Adrenal gland (tissue), 5 donors: ENCODE data around the gene SIGLEC7.

ENCODE experiments used
- CTCF ChIP-seq, 6 experiments: fragments of 450-650 bp in 4 of 6; fragments of 200-600 bp in 2 of 6; sonication (generic) in 1 of 6; IDR thresholded peaks; 1 replicate in 5 of 6; 2 replicates in 1 of 6; pipeline versions ENCODE4 v1.5.1 to v1.8.0; 2016 to 2021; ENCODE audit warnings: antibody characterized with exemption in 6 of 6, mild to moderate bottlenecking in 2 of 6, moderate library complexity in 1 of 6
- POLR2A ChIP-seq, 2 donors: fragments of 450-650 bp; IDR thresholded peaks; one replicate each; pipeline ENCODE4 v1.6.1; 2017; ENCODE audit warnings: antibody characterized with exemption in 2 of 2, mild to moderate bottlenecking in 2 of 2, moderate library complexity in 1 of 2
- donor health status: DM: no; HTN: no; CAD: no.

- TF ChIP-seq POLR2A (IDR thresholded peaks at IDR 0.05): no peak
- TF ChIP-seq CTCF (IDR thresholded peaks at IDR 0.05): no peak
These were observed 1.4 kb downstream of the SIGLEC7 start for GRCh38 chr19:51143486-51143885.
